K562 (cell line): ENCODE data around the gene TGOLN2. TPM values are rescaled to one million over a fixed set of nuclear protein-coding genes. Genes with fewer than 3 reads are reported as not detected.

Source experiments
- ATAC-seq: fragments of 200-7000 bp; cut with Tn5 transposase; 3 replicates; pipeline ENCODE4 v1.9.1; 2020; ENCODE audit warnings: moderate library complexity
- BruUV-seq: library from RNA; stranded (reverse); fragments of 400-500 nt; replicated peaks from 2 replicates; lab custom pipeline; 2021; lab: Mats Ljungman, UMichigan
- CTCF ChIA-PET: fragments of 300-600 bp; formaldehyde crosslinking; extraction: SDS; loops from one replicate; lab custom pipeline; 2021; ENCODE audit warnings: low intra/inter-chr PET ratio; lab: Yijun Ruan, JAX
- POLR2A ChIA-PET: fragments of 300-600, 350-650 bp; sonication (Branson Sonifier 250); formaldehyde crosslinking; extraction: SDS; loops from one replicate; lab custom pipeline; 2021; ENCODE audit warnings: antibody characterized with exemption, inconsistent platforms; lab: Yijun Ruan, JAX
- DNase-seq, 4 experiments: peaks; one replicate each; pipeline versions ENCODE4 v3.0.0 to v3.0.0-alpha.2; 2011 to 2018; ENCODE audit warnings: low spot score in 3 of 4, mixed read lengths in 3 of 4; ENCODE audit errors: extremely low read depth in 1 of 4
- FAIRE-seq: peaks from 2 replicates; lab custom pipeline; 2011; peaks lifted over from hg19 to GRCh38; lab: Jason Lieb, UNC
- H2AFZ ChIP-seq: 2 replicates; pipeline ENCODE4 v1.6.0; 2011; ENCODE audit warnings: low read depth, low read length, control low read depth, inconsistent platforms
- H3K27ac ChIP-seq: fragments of 200-600 bp; 3 replicates; pipeline ENCODE4 v1.8.0; 2011; ENCODE audit warnings: low read depth, mild to moderate bottlenecking, control low read depth, inconsistent platforms, low read length, moderate library complexity, mixed read lengths; ENCODE audit errors: extremely low read depth
- H3K27me3 ChIP-seq, 2 experiments: fragments of 300-600 bp in 1 of 2; 2 replicates in 1 of 2; 3 replicates in 1 of 2; pipeline versions ENCODE4 v1.6.0 to v1.8.0; 2011; ENCODE audit warnings: inconsistent platforms in 2 of 2, low read length in 2 of 2, mild to moderate bottlenecking in 1 of 2, mixed read lengths in 1 of 2, moderate library complexity in 1 of 2; ENCODE audit not compliant: control insufficient read depth in 2 of 2, insufficient read depth in 2 of 2
- H3K36me3 ChIP-seq: fragments of 300-600 bp; 3 replicates; pipeline ENCODE4 v1.8.0; 2011; ENCODE audit warnings: mild to moderate bottlenecking, low read length, inconsistent platforms; ENCODE audit not compliant: control insufficient read depth, insufficient read depth
- H3K4me1 ChIP-seq, 2 experiments: fragments of 200-600 bp in 1 of 2; replicated peaks in 1 of 2; 2 replicates in 1 of 2; 3 replicates in 1 of 2; pipeline versions ENCODE4 v1.5.1 to v1.8.0; 2011; ENCODE audit warnings: inconsistent platforms in 2 of 2, low read length in 2 of 2, mild to moderate bottlenecking in 1 of 2, mixed read lengths in 1 of 2, moderate library complexity in 1 of 2; ENCODE audit not compliant: control insufficient read depth in 2 of 2, insufficient read depth in 2 of 2
- H3K4me2 ChIP-seq: 2 replicates; pipeline ENCODE4 v1.6.1; 2011; ENCODE audit warnings: low read length, control low read depth, inconsistent platforms, mixed read lengths; ENCODE audit not compliant: insufficient read depth
- H3K4me3 ChIP-seq: fragments of 200-600 bp; sonication (generic), shearing (Covaris generic); 2 replicates; pipeline ENCODE4 v1.5.1; 2016; ENCODE audit warnings: control low read depth, inconsistent platforms
- H3K79me2 ChIP-seq: fragments of 200-600 bp; 3 replicates; pipeline ENCODE4 v1.8.0; 2011; ENCODE audit warnings: low read length, inconsistent platforms; ENCODE audit not compliant: control insufficient read depth, insufficient read depth
- H3K9ac ChIP-seq, 2 experiments: 2 replicates each; pipeline versions ENCODE4 v1.6.0 to v1.6.1; 2011; ENCODE audit warnings: low read depth in 2 of 2, low read length in 2 of 2, control low read depth in 1 of 2, inconsistent platforms in 1 of 2, mild to moderate bottlenecking in 1 of 2, mixed read lengths in 1 of 2; ENCODE audit not compliant: insufficient read depth in 1 of 2
- H3K9me1 ChIP-seq: one replicate; pipeline ENCODE4 v1.6.0; 2011; ENCODE audit warnings: inconsistent platforms, mild to moderate bottlenecking, low read length, moderate library complexity; ENCODE audit not compliant: control insufficient read depth, insufficient read depth
- H3K9me3 ChIP-seq: replicated peaks from 2 replicates; pipeline ENCODE4 v1.5.1; 2011; ENCODE audit warnings: low read depth, low read length, inconsistent platforms; ENCODE audit not compliant: control insufficient read depth, insufficient read depth
- H4K20me1 ChIP-seq: replicated peaks from 2 replicates; pipeline ENCODE4 v1.6.1; 2011; ENCODE audit warnings: low read length, inconsistent platforms, mixed read lengths; ENCODE audit not compliant: control insufficient read depth, insufficient read depth
- HDAC8 ChIP-seq: fragments of 450-650 bp; IDR thresholded peaks from 2 replicates; pipeline ENCODE4 v1.6.1; 2016; ENCODE audit warnings: mild to moderate bottlenecking, missing genetic modification characterization, moderate library complexity, missing compliant biosample characterization
- KAT2B ChIP-seq: IDR thresholded peaks from one replicate; pipeline ENCODE4 v1.6.1; 2012; ENCODE audit warnings: low read depth, mild to moderate bottlenecking, control low read depth, inconsistent platforms, low read length, moderate library complexity
- SRSF3 ChIP-seq: fragments of 200-400 bp; formaldehyde crosslinking; IDR thresholded peaks from 2 replicates; pipeline ENCODE4 v1.6.1; 2016; ENCODE audit warnings: mild to moderate bottlenecking, low read length, moderate library complexity; ENCODE audit not compliant: insufficient read depth
- YY1 ChIP-seq, 3 experiments: IDR thresholded peaks; 2 replicates each; pipeline ENCODE4 v1.6.1; 2011; ENCODE audit warnings: low read length in 2 of 3, mild to moderate bottlenecking in 2 of 3, moderate library complexity in 2 of 3, borderline replicate concordance in 1 of 3, control low read depth in 1 of 3, low read depth in 1 of 3; ENCODE audit not compliant: insufficient read depth in 3 of 3, insufficient replicate concordance in 2 of 3, control insufficient read depth in 1 of 3, insufficient read length in 1 of 3; ENCODE audit errors: extremely low read depth in 1 of 3
- WGBS: fragments of 100-300 bp; shearing (Covaris generic); methylation state at CpG from one replicate; pipeline ENCODE4 v1.1.6; 2016; ENCODE audit warnings: low coverage, mixed read lengths; ENCODE audit not compliant: insufficient coverage; ENCODE audit errors: missing lambda C conversion rate; 5-methylcytosine and 5-hydroxymethylcytosine counted together
- in situ Hi-C: fragments of 300-500 bp; cut with MboI; formaldehyde crosslinking; loops from 4 replicates; pipeline ENCODE4 v1.15.0; 2018; ENCODE audit warnings: inconsistent platforms, mixed read lengths
- intact Hi-C: fragments of 100-400 bp; cut with micrococcal nuclease; formaldehyde crosslinking; loops from 2 replicates; pipeline ENCODE4 v1.14.2; 2022
- polyA plus RNA-seq, 8 experiments: library from polyadenylated mRNA; depleted of rRNA in 4 of 8; stranded (reverse) in 5 of 8; unstranded in 3 of 8; fragments of >200 nt; fragmentation: Nextera tagmentation in 2 of 8; fragmentation: Illumina TruSeq in 1 of 8; extraction: Ambion mirVana in 2 of 8; extraction: Trizol in 1 of 8; gene quantifications; 2 replicates each; pipeline versions ENCODE4 v1.2.1 to v1.2.3, GENCODE V29; 2011 to 2014; ENCODE audit warnings: inconsistent platforms in 1 of 8, missing spikeins in 1 of 8
- total RNA-seq, 7 experiments: library from RNA; depleted of rRNA in 6 of 7; stranded (reverse); fragments of >200 nt in 6 of 7; fragmentation: Illumina TruSeq in 2 of 7; extraction: Trizol in 2 of 7; gene quantifications; 2 replicates each; pipeline versions ENCODE4 v1.2.1 to v1.2.3, GENCODE V29; 2011 to 2021; ENCODE audit warnings: low replicate concordance in 1 of 7
- TF ChIP-seq, protein P1 (sequence below), 2 experiments: IDR thresholded peaks; 2 replicates each; pipeline ENCODE4 v1.6.1; 2012; ENCODE audit warnings: improper control_type of control experiment in 2 of 2, low read depth in 2 of 2, low read length in 2 of 2, borderline replicate concordance in 1 of 2

Gene TGOLN2
- total and polyA plus RNA-seq, 9 of the 15 experiments (the other 6 are each of a cell fraction or from before 2014, with no cell fraction given) = 13.0 to 66.5 (median 35.9) TPM

DNA sequence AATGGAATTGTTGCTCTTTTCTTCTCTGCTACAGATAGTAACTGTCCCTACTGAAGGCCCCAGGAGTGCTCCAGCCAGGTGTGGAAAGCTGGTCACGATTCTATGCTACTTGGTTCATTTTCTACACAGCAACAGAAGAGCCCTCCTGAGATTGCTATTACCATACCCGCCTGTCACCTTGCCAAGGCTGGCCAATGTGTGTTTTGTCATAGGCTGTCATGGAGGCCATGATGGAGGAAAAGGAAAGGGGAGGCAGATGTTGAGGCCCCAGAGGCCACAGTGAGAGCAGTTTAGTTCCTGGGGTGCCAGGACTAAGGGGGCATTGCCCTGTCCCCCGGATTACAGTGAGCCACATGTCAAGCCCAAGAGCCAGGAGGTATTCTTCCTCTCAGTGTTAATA is 27.7 kb upstream of the TGOLN2 start:
- Histone ChIP-seq H3K4me2 (peak overlapping the region; percentile 100), H3K27ac (peak overlapping the region; percentile 84; the same call in 2 of the 3 replicates), H3K4me3 (peak overlapping the region; percentile 83), H3K4me1 (peaks cover 9 to 15% of the 10 kb centered on the region in 2 experiments), H2AFZ (peak overlapping the region; percentile 97; the same call in 1 of the 2 replicates), H3K9ac (peak overlapping the region; percentile 91 to 94), H3K79me2 (peaks cover 32% of the 10 kb centered on the region), H3K9me3 (no peaks in the 10 kb centered on the region), H3K9me1 (no peaks in the 10 kb centered on the region), H4K20me1 (no peaks in the 10 kb centered on the region), H3K36me3 (peaks cover 47% of the 10 kb centered on the region; the same call in 2 of the 3 replicates), H3K27me3 (no peaks in the 10 kb centered on the region)
- TF ChIP-seq, protein P1, sequence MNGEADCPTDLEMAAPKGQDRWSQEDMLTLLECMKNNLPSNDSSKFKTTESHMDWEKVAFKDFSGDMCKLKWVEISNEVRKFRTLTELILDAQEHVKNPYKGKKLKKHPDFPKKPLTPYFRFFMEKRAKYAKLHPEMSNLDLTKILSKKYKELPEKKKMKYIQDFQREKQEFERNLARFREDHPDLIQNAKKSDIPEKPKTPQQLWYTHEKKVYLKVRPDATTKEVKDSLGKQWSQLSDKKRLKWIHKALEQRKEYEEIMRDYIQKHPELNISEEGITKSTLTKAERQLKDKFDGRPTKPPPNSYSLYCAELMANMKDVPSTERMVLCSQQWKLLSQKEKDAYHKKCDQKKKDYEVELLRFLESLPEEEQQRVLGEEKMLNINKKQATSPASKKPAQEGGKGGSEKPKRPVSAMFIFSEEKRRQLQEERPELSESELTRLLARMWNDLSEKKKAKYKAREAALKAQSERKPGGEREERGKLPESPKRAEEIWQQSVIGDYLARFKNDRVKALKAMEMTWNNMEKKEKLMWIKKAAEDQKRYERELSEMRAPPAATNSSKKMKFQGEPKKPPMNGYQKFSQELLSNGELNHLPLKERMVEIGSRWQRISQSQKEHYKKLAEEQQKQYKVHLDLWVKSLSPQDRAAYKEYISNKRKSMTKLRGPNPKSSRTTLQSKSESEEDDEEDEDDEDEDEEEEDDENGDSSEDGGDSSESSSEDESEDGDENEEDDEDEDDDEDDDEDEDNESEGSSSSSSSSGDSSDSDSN (IDR thresholded peaks at IDR 0.05; ENCODE audit: borderline replicate concordance in 1 of 2, low read depth in 2 of 2, low read length in 2 of 2) = no peak
- no peak for TF ChIP-seq KAT2B
- no peak for TF ChIP-seq HDAC8 (tag)
- no peak for TF ChIP-seq SRSF3
- TF ChIP-seq YY1 (IDR thresholded peaks at IDR 0.05; ENCODE audit: borderline replicate concordance in 1 of 3, control insufficient read depth in 1 of 3, extremely low read depth in 1 of 3, insufficient read depth in 3 of 3, insufficient read length in 1 of 3, insufficient replicate concordance in 2 of 3, low read depth in 1 of 3, low read length in 2 of 3) = peak in 1 of 3 experiments; percentile 14
- in situ Hi-C loops (no loop called here), intact Hi-C loops (no loop called here)
- POLR2A ChIA-PET = interaction anchor here (1.2 to 2.5 kb wide), 6 partner anchors 10 to 240 kb away, joined by 6 to 15 read pairs (median 8); partner anchors contain the start of genes MAT2A and RNF181
- CTCF ChIA-PET = no interaction called here
- BruUV-seq = no TSS peak
- no peak for ATAC-seq
- no peak for FAIRE-seq
- 54% methylated on average over 3 of the region's 3 CpGs for WGBS
- DNase-seq = no peak
